ENCODE measurements around the gene NTF3. TPM values are rescaled to one million over a fixed set of nuclear protein-coding genes. Genes with fewer than 3 reads are reported as not detected.

Gene NTF3
- total RNA-seq, 1 donor from 2014 or later: 5.9 TPM

GRCh38 chr12:5479761-5480160 lies 47.9 kb downstream of the NTF3 start:
- DNase-seq (ENCODE audit: low spot score) (no peak), ATAC-seq (no peak)
- intact Hi-C loops (cut with DNase I): no loop called here

- intact Hi-C loops (cut with DNase I): no loop called here
- ATAC-seq (no peak), DNase-seq (ENCODE audit: low spot score) (no peak)
These were observed 48.5 kb downstream of the NTF3 start for GRCh38 chr12:5480218-5480937.

GRCh38 chr12:5480938-5481303 lies 49.0 kb downstream of the NTF3 start:
- DNase-seq (ENCODE audit: low spot score) (no peak), ATAC-seq (no peak)
- intact Hi-C loops (cut with DNase I): no loop called here

- intact Hi-C loops (cut with DNase I): no loop called here
These were observed 49.7 kb downstream of the NTF3 start for GRCh38 chr12:5481645-5482044.

GRCh38 chr12:5484426-5484825 lies 52.5 kb downstream of the NTF3 start:
- no peak for DNase-seq (ENCODE audit: low spot score)
- no peak for ATAC-seq
- intact Hi-C loops (cut with DNase I): no loop called here

More at GRCh38 chr12:5481645-5482044, 49.7 kb downstream of the NTF3 start:
- ATAC-seq: no peak
- DNase-seq (ENCODE audit: low spot score): no peak

GRCh38 chr12:5485454-5485853 lies 53.5 kb downstream of the NTF3 start:
- ATAC-seq (no peak), DNase-seq (ENCODE audit: low spot score) (no peak)
- intact Hi-C loops (cut with DNase I): no loop called here

- DNase-seq (ENCODE audit: low spot score) (no peak), ATAC-seq (no peak)
- intact Hi-C loops (cut with DNase I): no loop called here
These were observed 55.2 kb downstream of the NTF3 start for GRCh38 chr12:5487076-5487475.

- intact Hi-C loops (cut with DNase I): no loop called here
- no peak for ATAC-seq
- DNase-seq (ENCODE audit: low spot score): no peak
These were observed 56.2 kb downstream of the NTF3 start for GRCh38 chr12:5487948-5488625.

GRCh38 chr12:5488626-5488955 lies 56.7 kb downstream of the NTF3 start:
- ATAC-seq: no peak
- DNase-seq (ENCODE audit: low spot score): no peak
- intact Hi-C loops (cut with DNase I): no loop called here

- no peak for DNase-seq (ENCODE audit: low spot score)
- intact Hi-C loops (cut with DNase I): no loop called here
These were observed 57.1 kb downstream of the NTF3 start for GRCh38 chr12:5489017-5489416.

GRCh38 chr12:5489760-5490406 lies 58.0 kb downstream of the NTF3 start:
- ATAC-seq (peak; percentile 60), DNase-seq (ENCODE audit: low spot score) (no peak)
- intact Hi-C loops (cut with DNase I): no loop called here

More at GRCh38 chr12:5489017-5489416, 57.1 kb downstream of the NTF3 start:
- no peak for ATAC-seq

- ATAC-seq: no peak
- DNase-seq (ENCODE audit: low spot score): no peak
- intact Hi-C loops (cut with DNase I): no loop called here
These were observed 60.7 kb downstream of the NTF3 start for GRCh38 chr12:5492562-5492961.

GRCh38 chr12:5493018-5493417 lies 61.1 kb downstream of the NTF3 start:
- DNase-seq (ENCODE audit: low spot score): no peak
- ATAC-seq: no peak
- intact Hi-C loops (cut with DNase I): no loop called here

- DNase-seq (ENCODE audit: low spot score) (no peak), ATAC-seq (no peak)
- intact Hi-C loops (cut with DNase I): no loop called here
These were observed 62.4 kb downstream of the NTF3 start for GRCh38 chr12:5494343-5494742.

- intact Hi-C loops (cut with DNase I): no loop called here
- ATAC-seq: peak; percentile 49
- DNase-seq (ENCODE audit: low spot score): no peak
These were observed 65.6 kb downstream of the NTF3 start for GRCh38 chr12:5497329-5498053.

GRCh38 chr12:5498076-5498475 lies 66.2 kb downstream of the NTF3 start:
- ATAC-seq (no peak), DNase-seq (ENCODE audit: low spot score) (no peak)
- intact Hi-C loops (cut with DNase I): no loop called here

- no peak for ATAC-seq
- no peak for DNase-seq (ENCODE audit: low spot score)
- intact Hi-C loops (cut with DNase I): no loop called here
These were observed 66.9 kb downstream of the NTF3 start for GRCh38 chr12:5498806-5499205.

GRCh38 chr12:5499566-5500330 lies 67.8 kb downstream of the NTF3 start:
- DNase-seq (ENCODE audit: low spot score) (no peak), ATAC-seq (no peak)
- intact Hi-C loops (cut with DNase I): no loop called here

- intact Hi-C loops (cut with DNase I): no loop called here
- no peak for DNase-seq (ENCODE audit: low spot score)
- ATAC-seq: no peak
These were observed 68.4 kb downstream of the NTF3 start for GRCh38 chr12:5500331-5500659.

All from sciatic nerve (tissue), 2 donors.